Prostate gland (tissue), 2 donors: Measurements from ENCODE around the gene BORCS6.

Experiments
- POLR2A ChIP-seq: fragments of 450-650 bp; IDR thresholded peaks from one replicate; pipeline ENCODE4 v1.6.1; 2016; ENCODE audit warnings: antibody characterized with exemption, mild to moderate bottlenecking
- POLR2AphosphoS5 ChIP-seq: sonication (generic); formaldehyde crosslinking; IDR thresholded peaks from one replicate; pipeline ENCODE4 v1.6.1; 2017; ENCODE audit warnings: antibody characterized with exemption
- TF ChIP-seq, protein P1 (sequence below), 4 experiments: fragments of 200-600 bp in 2 of 4; fragments of 450-650 bp in 2 of 4; sonication (generic) in 2 of 4; IDR thresholded peaks; 1 replicate in 3 of 4; 2 replicates in 1 of 4; pipeline ENCODE4 v1.5.1; 2016 to 2019; ENCODE audit warnings: antibody characterized with exemption in 4 of 4, mild to moderate bottlenecking in 2 of 4, moderate library complexity in 2 of 4

GRCh38 chr17:8140065-8141029, 49.6 kb downstream of the BORCS6 start:
- TF ChIP-seq, protein P1, sequence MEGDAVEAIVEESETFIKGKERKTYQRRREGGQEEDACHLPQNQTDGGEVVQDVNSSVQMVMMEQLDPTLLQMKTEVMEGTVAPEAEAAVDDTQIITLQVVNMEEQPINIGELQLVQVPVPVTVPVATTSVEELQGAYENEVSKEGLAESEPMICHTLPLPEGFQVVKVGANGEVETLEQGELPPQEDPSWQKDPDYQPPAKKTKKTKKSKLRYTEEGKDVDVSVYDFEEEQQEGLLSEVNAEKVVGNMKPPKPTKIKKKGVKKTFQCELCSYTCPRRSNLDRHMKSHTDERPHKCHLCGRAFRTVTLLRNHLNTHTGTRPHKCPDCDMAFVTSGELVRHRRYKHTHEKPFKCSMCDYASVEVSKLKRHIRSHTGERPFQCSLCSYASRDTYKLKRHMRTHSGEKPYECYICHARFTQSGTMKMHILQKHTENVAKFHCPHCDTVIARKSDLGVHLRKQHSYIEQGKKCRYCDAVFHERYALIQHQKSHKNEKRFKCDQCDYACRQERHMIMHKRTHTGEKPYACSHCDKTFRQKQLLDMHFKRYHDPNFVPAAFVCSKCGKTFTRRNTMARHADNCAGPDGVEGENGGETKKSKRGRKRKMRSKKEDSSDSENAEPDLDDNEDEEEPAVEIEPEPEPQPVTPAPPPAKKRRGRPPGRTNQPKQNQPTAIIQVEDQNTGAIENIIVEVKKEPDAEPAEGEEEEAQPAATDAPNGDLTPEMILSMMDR (IDR thresholded peaks at IDR 0.05) = no peak
- TF ChIP-seq POLR2AphosphoS5 = no peak
- no peak for TF ChIP-seq POLR2A
